ENCODE data around the gene HEMGN.
A peak's percentile ranks its signal among the peaks of the same experiment; 100 is the strongest.

DNA sequence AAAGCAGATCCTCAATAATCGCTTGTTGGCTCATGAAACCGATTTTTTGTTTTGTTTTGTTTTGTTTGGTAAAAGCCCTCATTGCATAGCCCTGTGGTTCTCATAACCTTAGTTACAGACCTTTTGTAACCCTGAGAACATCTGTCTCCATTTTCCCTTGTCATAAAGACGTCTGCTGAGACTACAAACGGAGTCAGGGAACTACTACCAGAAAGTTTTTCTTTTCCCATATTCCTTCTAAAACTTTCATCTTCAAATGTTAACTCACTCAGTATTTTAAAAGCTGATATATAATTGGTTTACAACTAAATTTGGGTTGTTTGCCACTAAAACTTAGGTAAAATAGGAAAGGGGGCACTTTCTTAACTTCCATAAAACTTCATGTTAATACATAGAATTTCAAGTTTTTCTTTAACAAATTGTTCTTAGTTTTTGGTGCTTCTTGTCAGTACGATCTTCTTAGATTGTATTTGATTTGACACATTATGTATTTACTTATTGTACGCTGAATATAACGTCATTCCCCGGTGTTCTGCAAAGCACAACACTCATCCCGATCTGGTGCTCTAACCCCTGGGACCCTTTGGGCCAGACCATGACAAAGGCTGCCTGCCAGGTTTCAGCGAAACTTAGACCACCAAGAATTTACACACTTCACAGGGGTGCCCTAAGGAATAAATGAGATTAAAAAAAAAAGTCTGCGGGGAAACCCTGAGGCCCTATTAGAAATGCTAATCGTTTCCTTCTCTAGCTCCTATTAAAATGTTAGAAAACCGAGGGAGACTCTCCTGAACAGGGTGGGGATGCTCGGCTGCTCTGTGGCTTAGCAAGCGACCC, 44.1 kb upstream of the HEMGN start:
- TF ChIP-seq, protein P1, sequence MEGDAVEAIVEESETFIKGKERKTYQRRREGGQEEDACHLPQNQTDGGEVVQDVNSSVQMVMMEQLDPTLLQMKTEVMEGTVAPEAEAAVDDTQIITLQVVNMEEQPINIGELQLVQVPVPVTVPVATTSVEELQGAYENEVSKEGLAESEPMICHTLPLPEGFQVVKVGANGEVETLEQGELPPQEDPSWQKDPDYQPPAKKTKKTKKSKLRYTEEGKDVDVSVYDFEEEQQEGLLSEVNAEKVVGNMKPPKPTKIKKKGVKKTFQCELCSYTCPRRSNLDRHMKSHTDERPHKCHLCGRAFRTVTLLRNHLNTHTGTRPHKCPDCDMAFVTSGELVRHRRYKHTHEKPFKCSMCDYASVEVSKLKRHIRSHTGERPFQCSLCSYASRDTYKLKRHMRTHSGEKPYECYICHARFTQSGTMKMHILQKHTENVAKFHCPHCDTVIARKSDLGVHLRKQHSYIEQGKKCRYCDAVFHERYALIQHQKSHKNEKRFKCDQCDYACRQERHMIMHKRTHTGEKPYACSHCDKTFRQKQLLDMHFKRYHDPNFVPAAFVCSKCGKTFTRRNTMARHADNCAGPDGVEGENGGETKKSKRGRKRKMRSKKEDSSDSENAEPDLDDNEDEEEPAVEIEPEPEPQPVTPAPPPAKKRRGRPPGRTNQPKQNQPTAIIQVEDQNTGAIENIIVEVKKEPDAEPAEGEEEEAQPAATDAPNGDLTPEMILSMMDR (IDR thresholded peaks at IDR 0.05; ENCODE audit: control extremely low read depth in 1 of 3, insufficient read depth in 1 of 3, low read depth in 1 of 3, low read length in 3 of 3): no peak
- no peak for TF ChIP-seq SP1 (IDR thresholded peaks at IDR 0.05; ENCODE audit: low read depth, low read length)
- peak; percentile 23 for TF ChIP-seq EZH2 (IDR thresholded peaks at IDR 0.05; ENCODE audit: low read depth, low read length, severe bottlenecking)
- TF ChIP-seq POLR2A (IDR thresholded peaks at IDR 0.05; ENCODE audit: control extremely low read depth in 1 of 2, low read depth in 2 of 2, low read length in 2 of 2): no peak
- no peak for TF ChIP-seq YY1 (IDR thresholded peaks at IDR 0.05; ENCODE audit: low read depth, low read length)
- TF ChIP-seq NRF1 (IDR thresholded peaks at IDR 0.05; ENCODE audit: low read depth, low read length): no peak
- TF ChIP-seq TEAD4 (IDR thresholded peaks at IDR 0.05; ENCODE audit: low read depth, low read length): peak; percentile 47; the same call in 1 of the 2 replicates
